K562 treated with DMSO at 1 percent for 4 hours (cell line): ENCODE measurements around the gene HNRNPDL. TPM values are rescaled to one million over a fixed set of nuclear protein-coding genes. Genes with fewer than 3 reads are reported as not detected.

Experiments
- total RNA-seq: library from RNA; unstranded; fragments of 300-600 nt; gene quantifications from 2 replicates; pipeline ENCODE4 v1.2.3, GENCODE V29; 2022; ENCODE audit not compliant: insufficient read depth

HNRNPDL gene
- total RNA-seq, result 43.3 and 58.1 TPM in 2 replicates

GRCh38 chr4:82430193-82430963 is at the start of gene HNRNPDL, which contains the start of gene ENOPH1:
Gene HNRNPDL (minus strand): TSS chr4:82430462. CDS start chr4:82429690, 772 bp downstream.
Gene ENOPH1 (plus strand): TSS chr4:82430590. CDS start chr4:82430830, 240 bp downstream.

GRCh38 chr4:82373816-82374625 is 56.2 kb downstream of the HNRNPDL start, which contains the start of gene HNRNPD:
Gene HNRNPD (minus strand): TSS chr4:82373991. CDS start chr4:82373678, 313 bp downstream.

Other genes starting within 250 kb of the HNRNPDL start
- gene HNRNPD, start 56.5 kb downstream of the HNRNPDL start, total RNA-seq, result 87.3 and 101 TPM in 2 replicates
- 25.1 and 32.2 TPM in 2 replicates for gene ENOPH1, start 128 bp upstream of the HNRNPDL start, total RNA-seq
- not detected in 2 replicates for gene TMEM150C, start 131.5 kb upstream of the HNRNPDL start, total RNA-seq